ENCODE data around the gene CROCC2. TPM values are rescaled to one million over a fixed set of nuclear protein-coding genes. Genes with fewer than 3 reads are reported as not detected.

Gene CROCC2
- polyA plus RNA-seq, 1 of the 3 experiments (the other 2 are of a cell fraction) = not detected

GRCh38 chr2:240922982-240923537 lies 16.9 kb downstream of the CROCC2 start:
- TF ChIP-seq MEF2A (IDR thresholded peaks at IDR 0.05; ENCODE audit: borderline replicate concordance, low read depth) (no peak), NRF1 (IDR thresholded peaks at IDR 0.05; ENCODE audit: low read depth, low read length) (no peak), TEAD4 (IDR thresholded peaks at IDR 0.05; ENCODE audit: borderline replicate concordance, insufficient read depth) (no peak), REST (IDR thresholded peaks at IDR 0.05; ENCODE audit: low read depth, low read length) (no peak), TAF1 (IDR thresholded peaks at IDR 0.05; ENCODE audit: borderline replicate concordance, low read depth, low read length) (no peak), CHD2 (IDR thresholded peaks at IDR 0.05; ENCODE audit: low read length, partially characterized antibody) (no peak), FOXM1 (IDR thresholded peaks at IDR 0.05; ENCODE audit: low read depth) (no peak)
- H2AFZ ChIP-seq (ENCODE audit: low read depth) = no peak overlapping the region
- no peak overlapping the region for H3K4me3 ChIP-seq (ENCODE audit: low read depth in 2 of 2, low read length in 1 of 2)
- no peaks in the 10 kb centered on the region for H3K27me3 ChIP-seq (ENCODE audit: insufficient read depth)
- H3K27ac ChIP-seq (ENCODE audit: low read depth in 2 of 2, low read length in 1 of 2) = no peak overlapping the region
- ChIA-PET POLR2A (no interaction called here), CTCF (interaction anchor here (0.6 to 1.9 kb wide), 3 partner anchors 8 to 342 kb away, joined by 3 to 10 read pairs (median 8); no protein-coding TSS in a partner anchor)
- peaks cover 5% of the 10 kb centered on the region for H3F3A ChIP-seq (replicated peaks; ENCODE audit: insufficient read depth)
- no peaks in the 10 kb centered on the region for H4K20me1 ChIP-seq (ENCODE audit: insufficient read depth)
- no peak overlapping the region for H3K9ac ChIP-seq
- no peaks in the 10 kb centered on the region for H3K9me3 ChIP-seq
- peak; percentile 39 for DNase-seq
- no peaks in the 10 kb centered on the region for H3K36me3 ChIP-seq (replicated peaks in 1 of 2; ENCODE audit: control insufficient read depth in 1 of 2, insufficient read depth in 2 of 2, low read length in 1 of 2)
- WGBS (ENCODE audit: low lambda C conversion rate) = 54% methylated on average over 8 of the region's 15 CpGs
- no peaks in the 10 kb centered on the region for H3K9me2 ChIP-seq
- peaks cover 4 to 19% of the 10 kb centered on the region in 2 experiments; a peak in 2 of 4 replicates for H3K4me1 ChIP-seq (ENCODE audit: control insufficient read depth in 1 of 2, insufficient read depth in 2 of 2, low read depth in 1 of 2, low read length in 1 of 2)
- H3K4me2 ChIP-seq = no peak overlapping the region
- no peaks in the 10 kb centered on the region for H3K79me2 ChIP-seq (ENCODE audit: insufficient read depth)

- TF ChIP-seq RXRA (IDR thresholded peaks at IDR 0.05; ENCODE audit: borderline replicate concordance, low read depth) (no peak), CHD2 (IDR thresholded peaks at IDR 0.05; ENCODE audit: low read length, partially characterized antibody) (no peak), SMC3 (IDR thresholded peaks at IDR 0.05; ENCODE audit: low read depth, low read length) (no peak), POLR2AphosphoS5 (IDR thresholded peaks at IDR 0.05; ENCODE audit: low read depth, low read length) (no peak), SIN3A (IDR thresholded peaks at IDR 0.05; ENCODE audit: borderline replicate concordance, low read depth, low read length) (no peak), IRF3 (IDR thresholded peaks at IDR 0.05; ENCODE audit: low read depth, low read length) (no peak), GABPA (IDR thresholded peaks at IDR 0.05; ENCODE audit: low read depth) (no peak), MAX (IDR thresholded peaks at IDR 0.05; ENCODE audit: low read depth) (no peak), FOXJ3 (CRISPR knock-in tag; IDR thresholded peaks at IDR 0.05) (no peak), EP300 (IDR thresholded peaks at IDR 0.05; ENCODE audit: borderline replicate concordance in 1 of 2, low read depth in 1 of 2, low read length in 1 of 2) (no peak), CTCF (IDR thresholded peaks at IDR 0.05) (no peak)
- no peak overlapping the region for H3K27ac ChIP-seq (ENCODE audit: low read depth in 2 of 2, low read length in 1 of 2)
- ChIA-PET CTCF (interaction anchor here (1.0 to 3.7 kb wide), 2 partner anchors 11 to 74 kb away, joined by 3 to 25 read pairs; no protein-coding TSS in a partner anchor), POLR2A (no interaction called here)
- no peaks in the 10 kb centered on the region for H3K36me3 ChIP-seq (replicated peaks in 1 of 2; ENCODE audit: control insufficient read depth in 1 of 2, insufficient read depth in 2 of 2, low read length in 1 of 2)
- no peak overlapping the region for H3K4me2 ChIP-seq
- peak; percentile 40 for DNase-seq
- H2AFZ ChIP-seq (ENCODE audit: low read depth) = no peak overlapping the region
- H3K27me3 ChIP-seq (ENCODE audit: insufficient read depth) = no peaks in the 10 kb centered on the region
- H3K9me2 ChIP-seq = no peaks in the 10 kb centered on the region
- H4K20me1 ChIP-seq (ENCODE audit: insufficient read depth) = no peaks in the 10 kb centered on the region
- no peak overlapping the region for H3K9ac ChIP-seq
- no peak overlapping the region for H3K4me3 ChIP-seq (ENCODE audit: low read depth in 2 of 2, low read length in 1 of 2)
- H3F3A ChIP-seq (replicated peaks; ENCODE audit: insufficient read depth) = peaks cover 5% of the 10 kb centered on the region
- H3K79me2 ChIP-seq (ENCODE audit: insufficient read depth) = no peaks in the 10 kb centered on the region
- H3K4me1 ChIP-seq (ENCODE audit: control insufficient read depth in 1 of 2, insufficient read depth in 2 of 2, low read depth in 1 of 2, low read length in 1 of 2) = peaks cover 4 to 10% of the 10 kb centered on the region in 2 experiments; a peak in 2 of 4 replicates
- WGBS (ENCODE audit: low lambda C conversion rate) = 84% methylated on average over 4 of the region's 14 CpGs
- no peaks in the 10 kb centered on the region for H3K9me3 ChIP-seq
Observed at GRCh38 chr2:240925191-240925567, 19.0 kb downstream of the CROCC2 start.
